ENCODE data around the gene ARHGAP27. TPM values are rescaled to one million over a fixed set of nuclear protein-coding genes. Genes with fewer than 3 reads are reported as not detected.

ARHGAP27 gene
- total RNA-seq, 1 donor from 2014 or later: 1.0 TPM

DNA sequence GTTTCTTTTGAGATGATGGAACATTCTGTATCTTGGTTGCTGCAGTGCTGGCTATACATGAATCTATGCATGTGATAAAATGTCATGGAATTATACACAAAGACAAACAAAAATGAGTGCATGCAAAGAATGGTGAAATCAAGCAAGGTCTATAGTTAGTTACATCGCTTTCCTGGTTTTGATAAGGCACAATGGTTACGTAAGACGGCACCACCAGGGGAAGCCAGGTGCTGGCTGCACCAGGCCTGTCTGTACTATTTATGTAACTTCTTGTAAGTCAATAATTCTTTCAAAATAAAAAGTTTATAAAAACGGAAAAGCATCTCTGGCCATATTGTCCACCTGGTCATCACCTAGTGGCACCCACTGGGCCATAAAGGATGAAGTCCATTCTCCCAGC lies 46.5 kb downstream of the ARHGAP27 start:
- Histone ChIP-seq H3K4me1 (no peaks in the 10 kb centered on the region), H3K27me3 (no peaks in the 10 kb centered on the region), H3K9me3 (ENCODE audit: low read depth) (no peaks in the 10 kb centered on the region), H3K4me2 (no peak overlapping the region), H3F3A (ENCODE audit: low read depth) (no peaks in the 10 kb centered on the region), H3K4me3 (no peak overlapping the region), H4K20me1 (ENCODE audit: low read depth) (no peaks in the 10 kb centered on the region), H3K27ac (no peak overlapping the region), H3K9ac (no peak overlapping the region), H3K36me3 (no peaks in the 10 kb centered on the region), H2AFZ (replicated peaks) (no peak overlapping the region), H3K79me2 (ENCODE audit: low read depth) (no peaks in the 10 kb centered on the region)
- no peak overlapping the region for H3K4me3 Mint-ChIP-seq
- TF ChIP-seq CTCF (IDR thresholded peaks at IDR 0.05): no peak
- TF ChIP-seq EZH2 (IDR thresholded peaks at IDR 0.05): no peak
- TF ChIP-seq EZH2phosphoT487 (IDR thresholded peaks at IDR 0.05): no peak
- H3K27me3 Mint-ChIP-seq (ENCODE audit: insufficient read depth, low read depth): peaks cover 2% of the 10 kb centered on the region
- no peaks in the 10 kb centered on the region for H3K9me3 Mint-ChIP-seq
- no peak for DNase-seq (ENCODE audit: low spot score)
- peaks cover 15% of the 10 kb centered on the region for H3K4me1 Mint-ChIP-seq
- H3K27ac Mint-ChIP-seq: no peak overlapping the region
- H3K36me3 Mint-ChIP-seq: no peaks in the 10 kb centered on the region

GRCh38 chr17:45385331-45385997 lies 47.2 kb downstream of the ARHGAP27 start:
- Mint-ChIP-seq H3K27ac (peak overlapping the region; percentile 80), H3K36me3 (no peaks in the 10 kb centered on the region), H3K4me3 (no peak overlapping the region), H3K27me3 (ENCODE audit: insufficient read depth, low read depth) (peaks cover 5% of the 10 kb centered on the region), H3K9me3 (no peaks in the 10 kb centered on the region), H3K4me1 (peaks cover 15% of the 10 kb centered on the region)
- Histone ChIP-seq H3K27ac (no peak overlapping the region), H3K27me3 (no peaks in the 10 kb centered on the region), H3K9me3 (ENCODE audit: low read depth) (no peaks in the 10 kb centered on the region), H3K9ac (no peak overlapping the region), H3K36me3 (no peaks in the 10 kb centered on the region), H3F3A (ENCODE audit: low read depth) (no peaks in the 10 kb centered on the region), H3K79me2 (ENCODE audit: low read depth) (no peaks in the 10 kb centered on the region), H3K4me1 (no peaks in the 10 kb centered on the region), H3K4me2 (no peak overlapping the region), H4K20me1 (ENCODE audit: low read depth) (no peaks in the 10 kb centered on the region), H3K4me3 (no peak overlapping the region), H2AFZ (replicated peaks) (peak overlapping the region; percentile 85)
- peak; percentile 93 for DNase-seq (ENCODE audit: low spot score)
- peak; percentile 97 for TF ChIP-seq CTCF (IDR thresholded peaks at IDR 0.05)
- no peak for TF ChIP-seq EZH2phosphoT487 (IDR thresholded peaks at IDR 0.05)
- no peak for TF ChIP-seq EZH2 (IDR thresholded peaks at IDR 0.05)

DNA sequence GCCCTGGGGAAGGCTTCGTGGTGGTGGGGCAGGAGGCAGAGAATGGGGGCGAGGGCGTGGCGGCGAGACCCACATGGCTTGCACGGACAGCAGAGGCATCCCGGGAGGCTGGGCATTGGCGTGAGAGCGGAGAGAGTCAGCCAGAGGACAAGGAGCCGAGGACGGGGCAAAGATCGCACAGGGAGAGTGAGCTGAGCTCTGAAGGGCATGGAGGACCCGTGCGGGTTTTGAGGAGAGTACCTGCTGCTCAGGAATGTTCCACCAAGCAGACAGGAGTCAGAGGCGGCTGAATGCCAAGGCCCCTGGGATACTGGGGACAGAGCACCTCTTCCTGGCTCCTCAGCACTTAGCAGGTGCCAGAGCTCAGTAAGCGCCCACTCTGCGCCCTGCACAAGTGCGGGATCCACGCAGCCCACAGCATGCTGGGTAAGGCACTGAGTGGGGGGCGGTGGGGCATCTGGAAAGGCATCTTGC lies 47.8 kb downstream of the ARHGAP27 start:
- no peaks in the 10 kb centered on the region for H3K27me3 ChIP-seq
- H4K20me1 ChIP-seq (ENCODE audit: low read depth): no peaks in the 10 kb centered on the region
- H3K9ac ChIP-seq: no peak overlapping the region
- DNase-seq (ENCODE audit: low spot score): no peak
- H3F3A ChIP-seq (ENCODE audit: low read depth): no peaks in the 10 kb centered on the region
- TF ChIP-seq CTCF (IDR thresholded peaks at IDR 0.05) (no peak), EZH2 (IDR thresholded peaks at IDR 0.05) (no peak), EZH2phosphoT487 (IDR thresholded peaks at IDR 0.05) (no peak)
- no peaks in the 10 kb centered on the region for H3K9me3 ChIP-seq (ENCODE audit: low read depth)
- Mint-ChIP-seq H3K4me3 (no peak overlapping the region), H3K27me3 (ENCODE audit: insufficient read depth, low read depth) (peaks cover 5% of the 10 kb centered on the region), H3K36me3 (no peaks in the 10 kb centered on the region), H3K9me3 (no peaks in the 10 kb centered on the region), H3K27ac (peak overlapping the region; percentile 34), H3K4me1 (peaks cover 15% of the 10 kb centered on the region)
- H3K79me2 ChIP-seq (ENCODE audit: low read depth): no peaks in the 10 kb centered on the region
- H3K36me3 ChIP-seq: no peaks in the 10 kb centered on the region
- H2AFZ ChIP-seq (replicated peaks): no peak overlapping the region
- H3K4me3 ChIP-seq: no peak overlapping the region
- no peaks in the 10 kb centered on the region for H3K4me1 ChIP-seq
- H3K4me2 ChIP-seq: no peak overlapping the region
- H3K27ac ChIP-seq: no peak overlapping the region
